DMS 273 treated with DMSO at 0.1 percent for 48 hours (cell line): ENCODE measurements around the gene RNF40.
A peak's percentile ranks its signal among the peaks of the same experiment; 100 is the strongest.

Experiments used
- DNase-seq: peaks from one replicate; lab custom pipeline; 2025; lab: John Stamatoyannopoulos, UW

The RNF40 gene

GRCh38 chr16:30762991-30763725, 1.0 kb downstream of the RNF40 start:
- DNase-seq, result no peak

GRCh38 chr16:30764086-30764485, 2.0 kb downstream of the RNF40 start:
- DNase-seq, result no peak

GRCh38 chr16:30764816-30765465, 2.8 kb downstream of the RNF40 start:
- DNase-seq, result no peak

- DNase-seq, result no peak
Observed at GRCh38 chr16:30766206-30766932, 4.2 kb downstream of the RNF40 start.

- DNase-seq, result no peak
Observed at GRCh38 chr16:30766933-30767284, 4.8 kb downstream of the RNF40 start.

- no peak for DNase-seq
Observed at GRCh38 chr16:30767767-30768465, 5.8 kb downstream of the RNF40 start.

GRCh38 chr16:30768583-30769181, 6.6 kb downstream of the RNF40 start:
- no peak for DNase-seq

GRCh38 chr16:30769379-30770089, 7.4 kb downstream of the RNF40 start:
- DNase-seq, result no peak

GRCh38 chr16:30771726-30772125, 9.6 kb downstream of the RNF40 start:
- DNase-seq, result no peak

- no peak for DNase-seq
Observed at GRCh38 chr16:30773826-30774225, 11.7 kb downstream of the RNF40 start.

- no peak for DNase-seq
Observed at GRCh38 chr16:30774367-30775130, 12.4 kb downstream of the RNF40 start.

GRCh38 chr16:30775131-30775391, 12.9 kb downstream of the RNF40 start:
- no peak for DNase-seq

GRCh38 chr16:30775392-30776188, 13.5 kb downstream of the RNF40 start:
- DNase-seq, result peak; percentile 60

- no peak for DNase-seq
Observed at GRCh38 chr16:30777591-30778297, 15.6 kb downstream of the RNF40 start.

- no peak for DNase-seq
Observed at GRCh38 chr16:30778549-30779244, 16.6 kb downstream of the RNF40 start.

- no peak for DNase-seq
Observed at GRCh38 chr16:30779596-30779995, 17.5 kb downstream of the RNF40 start.

- DNase-seq, result no peak
Observed at GRCh38 chr16:30780021-30780420, 17.9 kb downstream of the RNF40 start.

GRCh38 chr16:30780549-30780948, 18.4 kb downstream of the RNF40 start:
- no peak for DNase-seq
